NCI-H1092 (cell line): ENCODE results near the gene INS.

ENCODE experiments used
- DNase-seq: peaks from one replicate; lab custom pipeline; 2025; lab: John Stamatoyannopoulos, UW

INS gene

GRCh38 chr11:2144544-2145248 is 16.3 kb downstream of the INS start:
- no peak for DNase-seq

GRCh38 chr11:2143799-2144543 is 17.0 kb downstream of the INS start:
- DNase-seq: no peak

GRCh38 chr11:2143477-2143798 is 17.6 kb downstream of the INS start:
- no peak for DNase-seq

DNA sequence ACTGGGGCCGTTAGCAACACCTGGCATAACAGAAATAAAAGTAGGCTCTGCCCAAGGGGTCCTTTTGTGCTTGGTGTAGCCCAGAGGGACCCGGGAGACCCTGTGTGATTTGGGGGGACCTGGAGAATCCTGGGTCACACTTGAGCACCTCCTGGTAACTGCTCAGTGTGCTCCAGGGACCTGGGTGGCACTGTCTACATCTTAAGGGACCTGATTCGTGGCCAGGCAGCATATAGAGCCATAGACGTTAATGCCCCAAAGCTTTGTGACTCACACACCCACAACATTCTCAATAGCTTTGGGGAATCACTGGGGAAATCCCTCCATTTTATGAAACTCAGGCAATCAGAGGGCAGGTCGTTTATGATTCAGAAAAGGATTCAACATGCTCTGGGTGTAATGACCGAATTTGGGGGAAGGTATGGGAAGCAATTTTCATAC is 18.2 kb downstream of the INS start:
- no peak for DNase-seq

DNA sequence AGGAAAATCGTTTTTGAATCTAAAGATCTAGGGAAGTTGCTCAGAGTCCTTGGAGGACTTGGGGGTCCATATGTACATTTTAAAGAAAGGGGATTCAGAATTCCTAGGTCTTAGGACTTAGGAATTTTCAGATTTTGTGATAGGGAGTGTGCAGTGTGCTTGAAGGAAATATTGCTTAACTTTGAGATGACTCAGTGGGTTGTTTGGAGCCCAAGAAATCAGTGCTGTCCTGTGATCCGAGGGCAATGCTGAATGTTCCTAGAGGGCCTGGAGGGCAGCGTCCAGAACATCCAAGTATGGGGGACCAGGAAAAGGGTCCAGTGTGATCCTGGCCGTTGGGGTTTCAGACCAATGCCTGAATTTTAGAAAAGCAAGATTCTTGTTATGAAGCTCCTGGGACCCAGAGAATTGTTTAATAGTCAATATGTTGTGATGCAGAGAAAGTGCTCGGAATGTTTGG is 18.7 kb downstream of the INS start:
- DNase-seq: no peak

GRCh38 chr11:2140411-2141400 is 20.3 kb downstream of the INS start:
- DNase-seq: no peak

DNA sequence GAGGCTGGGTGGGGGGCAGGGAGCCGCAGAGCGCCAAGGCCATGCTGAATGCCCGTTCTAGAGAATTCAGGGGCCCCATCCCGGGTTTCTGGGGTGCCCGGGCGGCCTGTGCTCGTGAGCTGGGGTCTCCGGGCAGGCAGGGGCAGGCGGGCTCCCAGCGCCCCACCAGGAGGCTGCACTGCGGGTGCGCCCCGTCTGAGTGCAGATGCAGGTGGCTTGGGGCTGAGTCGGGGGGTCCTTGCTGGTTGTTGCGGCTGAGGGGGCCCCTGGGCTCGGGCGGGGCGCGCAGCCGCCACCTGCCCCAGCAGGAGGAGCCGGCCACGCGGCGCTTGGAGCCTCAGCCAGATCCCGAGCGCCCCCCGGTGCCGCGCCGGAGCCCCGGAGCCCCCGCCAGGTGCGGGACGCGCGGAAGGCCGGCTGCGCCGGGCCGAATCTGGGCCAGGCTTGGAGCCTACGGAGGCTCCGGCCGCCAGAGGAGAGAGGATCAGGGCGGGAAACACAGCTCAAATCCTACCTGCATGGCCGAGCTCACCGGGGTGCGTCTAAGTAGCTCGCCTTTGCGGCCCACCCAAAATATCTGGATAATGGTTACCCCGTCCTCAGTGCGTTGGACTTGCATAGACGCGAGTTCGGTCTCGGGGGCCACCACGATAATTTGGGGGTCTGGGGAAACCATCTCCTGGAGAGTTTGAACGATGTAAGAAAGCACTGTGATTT is 21.2 kb downstream of the INS start:
- no peak for DNase-seq

- no peak for DNase-seq
Observed at GRCh38 chr11:2139123-2139521, 21.9 kb downstream of the INS start, which contains the start of gene IGF2. TSS of gene IGF2 (minus strand) at chr11:2139389. CDS start at chr11:2135523, 3,866 bp downstream.

- no peak for DNase-seq
Observed at GRCh38 chr11:2138431-2139122, 22.4 kb downstream of the INS start.

GRCh38 chr11:2138068-2138430 is 23.0 kb downstream of the INS start:
- DNase-seq: no peak

DNA sequence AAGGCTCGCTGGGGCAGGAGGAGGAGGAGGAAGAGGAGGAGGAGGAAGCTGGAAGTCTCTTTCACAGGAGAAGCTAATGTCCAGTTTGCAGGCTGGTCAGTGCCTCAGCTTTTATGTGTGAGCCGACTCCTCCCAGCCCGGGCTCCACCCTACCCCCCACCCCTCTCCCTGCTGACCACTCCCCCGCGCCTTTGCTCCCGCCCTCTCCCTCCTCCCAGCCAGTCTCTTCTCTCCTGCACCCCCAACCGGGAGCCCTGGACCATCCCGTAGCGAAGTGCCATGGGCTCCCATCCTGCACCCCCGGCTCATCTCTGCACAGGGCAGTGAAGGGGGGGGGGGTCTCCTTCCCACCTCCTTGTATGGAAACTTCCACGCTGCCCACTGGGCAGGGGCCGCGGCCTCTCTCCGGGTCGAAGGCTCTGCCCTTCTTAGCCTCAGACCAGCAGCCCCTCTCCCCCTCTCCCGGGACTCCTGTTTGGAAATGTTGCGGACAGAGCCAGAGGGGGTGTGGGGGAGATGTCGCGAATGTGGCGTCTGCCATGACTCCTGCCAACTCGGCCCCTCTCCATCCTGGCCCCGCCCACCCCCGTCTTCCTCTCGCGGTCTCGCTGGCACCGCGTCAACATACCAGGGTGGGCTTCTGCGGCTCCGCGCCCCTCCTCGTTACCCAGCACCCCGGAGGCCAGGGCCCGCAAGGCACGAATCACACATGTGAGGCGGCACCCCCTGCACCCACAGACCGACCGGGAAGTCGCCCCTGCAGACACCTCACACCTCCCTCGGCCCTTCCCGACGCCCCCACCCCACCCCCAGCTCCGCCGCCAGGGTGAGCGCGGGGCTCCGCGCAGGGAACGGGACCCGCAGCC is 23.6 kb downstream of the INS start:
- DNase-seq: no peak

GRCh38 chr11:2136952-2137201 is 24.1 kb downstream of the INS start:
- DNase-seq: no peak

DNA sequence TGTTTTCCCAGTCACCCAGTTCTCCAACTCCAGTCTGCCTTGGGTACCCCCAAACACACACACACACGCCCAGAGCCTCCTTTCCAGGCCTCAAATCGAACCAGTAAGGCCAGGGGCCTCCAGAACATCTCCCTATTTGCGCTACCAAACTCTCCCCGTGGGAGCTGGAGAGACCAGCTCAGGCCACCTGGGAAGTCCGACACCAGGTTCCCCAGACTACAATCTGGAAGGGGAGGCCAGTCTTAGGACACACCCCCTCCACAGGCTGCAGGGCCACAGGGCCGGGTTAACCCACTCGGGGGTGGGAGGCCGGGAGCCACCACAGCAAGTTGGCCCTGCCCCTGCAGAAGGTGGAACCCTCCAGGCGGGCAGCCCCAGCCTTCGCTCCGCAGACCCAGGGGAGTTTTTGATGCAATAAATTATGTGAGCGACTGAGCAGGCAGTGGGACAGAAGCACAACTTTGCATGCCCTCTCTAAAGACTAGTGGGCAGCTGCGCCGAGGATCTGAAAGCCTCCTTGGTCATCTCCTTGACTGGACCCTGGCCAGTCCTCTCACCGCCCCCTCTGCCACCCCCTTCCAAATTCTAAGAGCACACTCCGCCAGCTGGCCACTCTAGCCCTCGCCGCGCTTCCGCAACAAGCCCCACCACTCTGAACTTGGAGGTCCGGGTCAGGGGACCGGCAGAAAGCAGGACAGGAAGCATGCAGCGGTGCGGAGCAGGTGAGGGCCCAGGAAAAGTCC is 24.6 kb downstream of the INS start:
- DNase-seq: no peak

GRCh38 chr11:2135648-2136201 is 25.3 kb downstream of the INS start:
- no peak for DNase-seq

GRCh38 chr11:2135018-2135569 is 25.9 kb downstream of the INS start:
- no peak for DNase-seq

- DNase-seq: no peak
Observed at GRCh38 chr11:2134022-2135010, 26.7 kb downstream of the INS start.

GRCh38 chr11:2133241-2134021 is 27.6 kb downstream of the INS start:
- DNase-seq: no peak
